Glutamatergic neuron (in vitro differentiated cells): ENCODE measurements around the gene CDH4. TPM values are rescaled to one million over a fixed set of nuclear protein-coding genes. Genes with fewer than 3 reads are reported as not detected.

Experiments used
- DNase-seq: peaks from one replicate; pipeline ENCODE4 v3.0.0; 2022
- H3K27ac Mint-ChIP-seq: one replicate; pipeline ENCODE4 v1.8.0; 2020; ENCODE audit warnings: mild to moderate bottlenecking, mixed read lengths, inconsistent platforms; ENCODE audit not compliant: unreplicated experiment
- H3K27me3 Mint-ChIP-seq: one replicate; pipeline ENCODE4 v1.8.0; 2020; ENCODE audit warnings: mild to moderate bottlenecking, moderate library complexity, mixed read lengths, inconsistent platforms; ENCODE audit not compliant: unreplicated experiment
- H3K36me3 Mint-ChIP-seq: one replicate; pipeline ENCODE4 v1.8.0; 2020; ENCODE audit warnings: mild to moderate bottlenecking, mixed read lengths, inconsistent platforms; ENCODE audit not compliant: unreplicated experiment
- H3K4me1 Mint-ChIP-seq: one replicate; pipeline ENCODE4 v1.8.0; 2020; ENCODE audit warnings: mild to moderate bottlenecking, low read depth, mixed read lengths, inconsistent platforms; ENCODE audit not compliant: unreplicated experiment
- H3K4me3 Mint-ChIP-seq: one replicate; pipeline ENCODE4 v1.8.0; 2020; ENCODE audit warnings: mild to moderate bottlenecking, mixed read lengths, inconsistent platforms; ENCODE audit not compliant: unreplicated experiment
- H3K9me3 Mint-ChIP-seq: one replicate; pipeline ENCODE4 v1.8.0; 2020; ENCODE audit warnings: mild to moderate bottlenecking, moderate library complexity, mixed read lengths, inconsistent platforms; ENCODE audit not compliant: unreplicated experiment
- total RNA-seq: library from RNA; stranded (reverse); fragmentation: NEBNext Ultra II Directional; extraction: Animal tissue kit (Norgen Biotek cat#: 25700); gene quantifications from one replicate; pipeline ENCODE4 v1.2.1, GENCODE V29; 2021; ENCODE audit not compliant: unreplicated experiment
- TF ChIP-seq, protein P1 (sequence below): fragments of 200-600 bp; sonication (generic); IDR thresholded peaks from one replicate; pipeline ENCODE4 v1.5.0; 2021; ENCODE audit not compliant: partially characterized antibody, unreplicated experiment

The CDH4 gene
- total RNA-seq, 1 donor from 2014 or later = 1.2 TPM

GRCh38 chr20:61252601-61253263, 671 bp downstream of the CDH4 start:
- peaks cover 4% of the 10 kb centered on the region for H3K27me3 Mint-ChIP-seq
- H3K4me3 Mint-ChIP-seq = no peak overlapping the region
- no peaks in the 10 kb centered on the region for H3K36me3 Mint-ChIP-seq
- H3K27ac Mint-ChIP-seq = no peak overlapping the region
- peaks cover 11% of the 10 kb centered on the region for H3K9me3 Mint-ChIP-seq
- TF ChIP-seq, protein P1, sequence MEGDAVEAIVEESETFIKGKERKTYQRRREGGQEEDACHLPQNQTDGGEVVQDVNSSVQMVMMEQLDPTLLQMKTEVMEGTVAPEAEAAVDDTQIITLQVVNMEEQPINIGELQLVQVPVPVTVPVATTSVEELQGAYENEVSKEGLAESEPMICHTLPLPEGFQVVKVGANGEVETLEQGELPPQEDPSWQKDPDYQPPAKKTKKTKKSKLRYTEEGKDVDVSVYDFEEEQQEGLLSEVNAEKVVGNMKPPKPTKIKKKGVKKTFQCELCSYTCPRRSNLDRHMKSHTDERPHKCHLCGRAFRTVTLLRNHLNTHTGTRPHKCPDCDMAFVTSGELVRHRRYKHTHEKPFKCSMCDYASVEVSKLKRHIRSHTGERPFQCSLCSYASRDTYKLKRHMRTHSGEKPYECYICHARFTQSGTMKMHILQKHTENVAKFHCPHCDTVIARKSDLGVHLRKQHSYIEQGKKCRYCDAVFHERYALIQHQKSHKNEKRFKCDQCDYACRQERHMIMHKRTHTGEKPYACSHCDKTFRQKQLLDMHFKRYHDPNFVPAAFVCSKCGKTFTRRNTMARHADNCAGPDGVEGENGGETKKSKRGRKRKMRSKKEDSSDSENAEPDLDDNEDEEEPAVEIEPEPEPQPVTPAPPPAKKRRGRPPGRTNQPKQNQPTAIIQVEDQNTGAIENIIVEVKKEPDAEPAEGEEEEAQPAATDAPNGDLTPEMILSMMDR = no peak
- DNase-seq = peak; percentile 48
- H3K4me1 Mint-ChIP-seq = peaks cover 13% of the 10 kb centered on the region

- TF ChIP-seq, protein P1 = no peak
- H3K36me3 Mint-ChIP-seq = no peaks in the 10 kb centered on the region
- H3K4me1 Mint-ChIP-seq = peaks cover 13% of the 10 kb centered on the region
- no peak overlapping the region for H3K4me3 Mint-ChIP-seq
- peaks cover 6% of the 10 kb centered on the region for H3K27me3 Mint-ChIP-seq
- peaks cover 12% of the 10 kb centered on the region for H3K9me3 Mint-ChIP-seq
- no peak overlapping the region for H3K27ac Mint-ChIP-seq
- DNase-seq = peak; percentile 69
Observed at GRCh38 chr20:61253264-61253639, 1.2 kb downstream of the CDH4 start.

DNA sequence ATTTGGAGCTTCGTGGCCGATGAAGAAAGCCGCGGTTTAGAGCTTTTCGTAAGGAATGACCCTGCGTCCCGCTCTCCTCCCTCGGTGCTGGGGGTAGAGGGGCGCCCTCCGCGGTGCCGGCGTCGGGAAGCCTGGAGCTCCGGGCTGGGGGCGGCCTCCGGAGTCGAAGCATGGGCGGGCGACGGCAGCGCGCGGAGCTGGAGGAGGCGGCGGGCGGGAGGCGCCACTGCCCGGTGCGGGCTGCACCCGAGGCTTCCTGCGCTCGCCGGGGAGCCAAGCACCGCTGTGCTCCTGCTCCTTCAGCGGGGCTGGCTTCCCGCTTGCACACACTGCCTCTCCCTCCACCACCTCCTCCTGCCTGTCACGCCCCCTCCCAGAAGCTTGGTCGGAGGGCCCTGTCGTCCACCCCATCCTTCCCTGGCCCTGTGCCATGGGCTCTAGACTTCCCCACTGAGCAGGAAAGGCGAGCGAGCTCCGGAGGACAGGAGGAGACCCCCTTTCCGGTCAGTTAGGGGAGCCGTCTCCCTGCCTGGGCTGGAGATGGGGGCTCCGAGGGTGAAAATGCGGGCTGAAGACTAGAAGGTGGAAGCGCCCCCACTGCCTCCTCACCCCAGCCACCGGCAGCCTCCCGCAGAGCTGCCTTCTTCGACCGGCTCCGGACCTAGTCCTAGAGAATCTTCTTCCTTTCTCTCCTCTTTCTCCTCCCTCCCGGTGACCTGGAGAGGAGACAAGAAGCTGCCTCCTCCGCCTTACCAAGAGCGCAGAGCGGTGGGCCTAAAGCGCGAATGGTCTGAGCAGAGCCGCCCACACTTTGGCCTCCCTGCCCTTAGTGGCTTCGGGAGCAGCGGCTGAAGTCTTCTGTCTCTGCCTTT, 1.8 kb downstream of the CDH4 start:
- TF ChIP-seq, protein P1 = no peak
- Mint-ChIP-seq H3K4me1 (peaks cover 13% of the 10 kb centered on the region), H3K4me3 (peak overlapping the region; percentile 87), H3K9me3 (peaks cover 13% of the 10 kb centered on the region), H3K27me3 (peaks cover 6% of the 10 kb centered on the region), H3K27ac (no peak overlapping the region), H3K36me3 (no peaks in the 10 kb centered on the region)
- peak; percentile 37 for DNase-seq

- Mint-ChIP-seq H3K27me3 (peaks cover 6% of the 10 kb centered on the region), H3K27ac (peak overlapping the region; percentile 68), H3K36me3 (no peaks in the 10 kb centered on the region), H3K9me3 (peaks cover 13% of the 10 kb centered on the region), H3K4me3 (peak overlapping the region; percentile 87), H3K4me1 (peaks cover 13% of the 10 kb centered on the region)
- DNase-seq = no peak
- TF ChIP-seq, protein P1 = no peak
Observed at GRCh38 chr20:61254881-61255626, 3.0 kb downstream of the CDH4 start.
